MCF 10A (cell line): ENCODE results near the gene SAPCD1. TPM values are rescaled to one million over a fixed set of nuclear protein-coding genes. Genes with fewer than 3 reads are reported as not detected.

Experiments
- BruUV-seq: library from RNA; stranded (reverse); fragments of 400-500 nt; replicated peaks from 2 replicates; lab custom pipeline; 2021; lab: Mats Ljungman, UMichigan
- CTCF ChIA-PET: fragments of 300-600 bp; sonication (Branson Sonifier 250); formaldehyde crosslinking; extraction: SDS; loops from one replicate; lab custom pipeline; 2021; ENCODE audit warnings: antibody characterized with exemption, inconsistent platforms; lab: Yijun Ruan, JAX
- POLR2A ChIA-PET: fragments of 300-600, 350-650 bp; sonication (Branson Sonifier 250); formaldehyde crosslinking; extraction: SDS; loops from one replicate; lab custom pipeline; 2020; ENCODE audit warnings: antibody characterized with exemption, inconsistent platforms; lab: Yijun Ruan, JAX
- DNase-seq: peaks from one replicate; pipeline ENCODE4 v3.0.0-alpha.2; 2018; ENCODE audit not compliant: unreplicated experiment
- H3K27ac Mint-ChIP-seq: one replicate; pipeline ENCODE4 v1.8.0; 2022; ENCODE audit warnings: mild to moderate bottlenecking, low read depth, mixed read lengths; ENCODE audit not compliant: unreplicated experiment
- H3K27me3 Mint-ChIP-seq: one replicate; pipeline ENCODE4 v1.8.0; 2022; ENCODE audit warnings: mixed read lengths; ENCODE audit not compliant: insufficient read depth, unreplicated experiment
- H3K36me3 Mint-ChIP-seq: one replicate; pipeline ENCODE4 v1.8.0; 2022; ENCODE audit warnings: mild to moderate bottlenecking, moderate library complexity, mixed read lengths; ENCODE audit not compliant: insufficient read depth, unreplicated experiment
- H3K4me1 Mint-ChIP-seq: one replicate; pipeline ENCODE4 v1.8.0; 2022; ENCODE audit warnings: mixed read lengths; ENCODE audit not compliant: insufficient read depth, unreplicated experiment
- H3K4me3 Mint-ChIP-seq: one replicate; pipeline ENCODE4 v1.8.0; 2022; ENCODE audit warnings: mild to moderate bottlenecking, moderate library complexity, mixed read lengths; ENCODE audit not compliant: unreplicated experiment
- H3K9me3 Mint-ChIP-seq: one replicate; pipeline ENCODE4 v1.8.0; 2022; ENCODE audit warnings: mixed read lengths; ENCODE audit not compliant: unreplicated experiment
- intact Hi-C: fragments of 100-400 bp; cut with micrococcal nuclease; formaldehyde crosslinking; loops from 2 replicates; pipeline ENCODE4 v1.14.1; 2022
- total RNA-seq: library from RNA; stranded (reverse); gene quantifications from 2 replicates; pipeline ENCODE4 v1.2.3, GENCODE V29; 2022
- TF ChIP-seq, protein P1 (sequence below): fragments of 200-600 bp; IDR thresholded peaks from one replicate; pipeline ENCODE4 v1.8.0; 2022; ENCODE audit warnings: antibody characterized with exemption, mild to moderate bottlenecking; ENCODE audit not compliant: unreplicated experiment

Gene SAPCD1
- total RNA-seq, 1 experiment from 2014 or later = 5.1 TPM

- intact Hi-C loops = loop anchor here (10.0 kb wide), 1 partner anchor 233 kb away; the partner anchor contains the start of genes ATP6V1G2, DDX39B and NFKBIL1
- POLR2A ChIA-PET = interaction anchor here (0.6 to 2.2 kb wide), 15 partner anchors 8 to 192 kb away, joined by 3 to 14 read pairs (median 4); partner anchors contain the start of genes C6orf47, HSPA1B, LSM2 and MSH5
Measured at GRCh38 chr6:31778193-31778592, 15.7 kb downstream of the SAPCD1 start.

DNA sequence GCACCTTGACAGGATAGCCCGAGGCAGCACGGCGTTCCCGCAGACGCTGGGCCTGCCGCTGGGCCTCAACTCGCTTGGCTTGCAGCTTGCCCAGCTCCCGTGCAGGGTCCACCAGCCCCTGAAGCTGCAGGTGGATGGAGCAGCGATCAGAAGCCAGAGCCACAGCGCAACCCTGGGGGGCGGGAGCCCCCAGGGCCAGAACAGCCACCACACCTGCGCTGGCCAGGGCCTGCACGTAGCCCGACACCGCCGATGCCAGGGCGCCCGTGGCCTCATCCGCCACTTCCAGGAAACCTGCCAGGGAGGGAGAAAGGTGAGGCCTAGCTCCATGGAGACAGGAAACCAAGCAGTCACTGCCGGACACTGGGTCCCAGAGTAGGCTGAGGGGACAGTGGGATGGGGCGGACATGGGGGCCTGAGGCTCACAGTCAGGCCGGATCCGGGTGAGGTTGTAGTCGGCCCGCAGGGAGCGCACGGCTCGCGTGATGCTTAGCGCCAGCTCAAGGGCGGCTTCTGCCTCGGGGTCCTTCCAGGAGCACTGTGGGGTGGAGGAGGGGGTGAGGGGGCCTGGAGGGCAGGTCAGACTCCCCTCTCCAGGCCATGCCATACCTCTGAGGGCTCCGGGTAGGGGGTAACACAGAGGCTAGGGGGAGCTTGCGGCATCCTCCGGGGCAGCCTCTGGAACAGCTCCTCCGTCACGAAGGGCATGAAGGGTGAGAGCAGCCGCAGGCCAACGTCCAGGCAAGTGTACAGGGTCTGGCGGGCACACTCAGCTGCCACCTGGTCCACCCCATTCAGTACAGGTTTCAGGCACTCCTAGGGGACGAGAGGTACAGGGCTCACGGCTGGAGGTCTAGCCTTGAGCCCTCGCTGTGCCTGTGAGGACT, 16.8 kb downstream of the SAPCD1 start:
- peaks cover 42% of the 10 kb centered on the region for H3K36me3 Mint-ChIP-seq
- no peak overlapping the region for H3K27ac Mint-ChIP-seq
- BruUV-seq = no TSS peak
- ChIA-PET CTCF (interaction anchor here (2.1 kb wide), 1 partner anchor 9 kb away, joined by 10 read pairs; no protein-coding TSS in a partner anchor), POLR2A (interaction anchor here (0.5 to 1.8 kb wide), 5 partner anchors 27 to 171 kb away, joined by 3 to 4 read pairs (median 3); partner anchors contain the start of gene LSM2)
- H3K9me3 Mint-ChIP-seq = no peaks in the 10 kb centered on the region
- peaks cover 20% of the 10 kb centered on the region for H3K4me1 Mint-ChIP-seq
- no peak for DNase-seq
- H3K27me3 Mint-ChIP-seq = no peaks in the 10 kb centered on the region
- no peak overlapping the region for H3K4me3 Mint-ChIP-seq
- intact Hi-C loops = loop anchor here (10.0 kb wide), 1 partner anchor 234 kb away; the partner anchor contains the start of genes ATP6V1G2, DDX39B and NFKBIL1
- TF ChIP-seq, protein P1, sequence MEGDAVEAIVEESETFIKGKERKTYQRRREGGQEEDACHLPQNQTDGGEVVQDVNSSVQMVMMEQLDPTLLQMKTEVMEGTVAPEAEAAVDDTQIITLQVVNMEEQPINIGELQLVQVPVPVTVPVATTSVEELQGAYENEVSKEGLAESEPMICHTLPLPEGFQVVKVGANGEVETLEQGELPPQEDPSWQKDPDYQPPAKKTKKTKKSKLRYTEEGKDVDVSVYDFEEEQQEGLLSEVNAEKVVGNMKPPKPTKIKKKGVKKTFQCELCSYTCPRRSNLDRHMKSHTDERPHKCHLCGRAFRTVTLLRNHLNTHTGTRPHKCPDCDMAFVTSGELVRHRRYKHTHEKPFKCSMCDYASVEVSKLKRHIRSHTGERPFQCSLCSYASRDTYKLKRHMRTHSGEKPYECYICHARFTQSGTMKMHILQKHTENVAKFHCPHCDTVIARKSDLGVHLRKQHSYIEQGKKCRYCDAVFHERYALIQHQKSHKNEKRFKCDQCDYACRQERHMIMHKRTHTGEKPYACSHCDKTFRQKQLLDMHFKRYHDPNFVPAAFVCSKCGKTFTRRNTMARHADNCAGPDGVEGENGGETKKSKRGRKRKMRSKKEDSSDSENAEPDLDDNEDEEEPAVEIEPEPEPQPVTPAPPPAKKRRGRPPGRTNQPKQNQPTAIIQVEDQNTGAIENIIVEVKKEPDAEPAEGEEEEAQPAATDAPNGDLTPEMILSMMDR = no peak

More at GRCh38 chr6:31778193-31778592, 15.7 kb downstream of the SAPCD1 start:
- DNase-seq = no peak
- H3K27ac Mint-ChIP-seq = no peak overlapping the region
- BruUV-seq = no TSS peak
- H3K4me1 Mint-ChIP-seq = peaks cover 20% of the 10 kb centered on the region
- TF ChIP-seq, protein P1 = no peak
- no peak overlapping the region for H3K4me3 Mint-ChIP-seq
- H3K27me3 Mint-ChIP-seq = no peaks in the 10 kb centered on the region
- CTCF ChIA-PET = interaction anchor here (0.8 to 2.1 kb wide), 3 partner anchors 8 to 55 kb away, joined by 3 to 10 read pairs (median 8); no protein-coding TSS in a partner anchor
- H3K9me3 Mint-ChIP-seq = no peaks in the 10 kb centered on the region
- peaks cover 38% of the 10 kb centered on the region for H3K36me3 Mint-ChIP-seq

DNA sequence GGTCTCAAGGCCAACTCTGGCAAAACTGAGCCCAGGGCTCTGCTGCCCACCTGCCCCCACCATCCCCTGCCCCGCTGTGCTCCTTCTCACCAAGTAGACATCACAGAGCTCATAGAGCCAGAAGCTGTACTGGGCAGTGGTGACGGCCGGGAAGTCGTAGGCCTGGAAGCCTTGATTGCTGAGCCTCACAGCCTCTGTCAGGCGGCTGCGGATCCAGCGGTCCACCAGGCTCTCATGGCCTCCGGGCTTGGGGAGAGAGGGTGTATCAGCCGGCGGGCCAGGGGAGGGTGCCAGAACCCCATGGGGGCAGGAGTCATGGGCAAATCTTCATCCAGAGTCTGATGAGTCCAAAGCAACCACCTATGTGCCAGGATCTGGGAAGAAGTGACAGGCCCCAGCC, 17.5 kb downstream of the SAPCD1 start:
- Mint-ChIP-seq H3K27me3 (no peaks in the 10 kb centered on the region), H3K36me3 (peaks cover 46% of the 10 kb centered on the region), H3K27ac (no peak overlapping the region), H3K4me1 (peaks cover 20% of the 10 kb centered on the region), H3K9me3 (no peaks in the 10 kb centered on the region), H3K4me3 (no peak overlapping the region)
- no TSS peak for BruUV-seq
- no peak for DNase-seq
- POLR2A ChIA-PET = interaction anchor here (1.1 to 1.8 kb wide), 2 partner anchors 26 to 47 kb away, joined by 3 to 4 read pairs; no protein-coding TSS in a partner anchor
- TF ChIP-seq, protein P1 = no peak
- CTCF ChIA-PET = interaction anchor here (0.6 to 2.1 kb wide), 2 partner anchors 10 to 49 kb away, joined by 3 to 10 read pairs; no protein-coding TSS in a partner anchor
- intact Hi-C loops = loop anchor here (10.0 kb wide), 1 partner anchor 235 kb away; the partner anchor contains the start of genes ATP6V1G2, DDX39B and NFKBIL1
